Measurements from ENCODE around the gene GALNT18. TPM values are rescaled to one million over a fixed set of nuclear protein-coding genes. Genes with fewer than 3 reads are reported as not detected.
A peak's percentile ranks its signal among the peaks of the same experiment; 100 is the strongest.

Gene GALNT18
- total RNA-seq, 2 experiments from 2014 or later = not detected

DNA sequence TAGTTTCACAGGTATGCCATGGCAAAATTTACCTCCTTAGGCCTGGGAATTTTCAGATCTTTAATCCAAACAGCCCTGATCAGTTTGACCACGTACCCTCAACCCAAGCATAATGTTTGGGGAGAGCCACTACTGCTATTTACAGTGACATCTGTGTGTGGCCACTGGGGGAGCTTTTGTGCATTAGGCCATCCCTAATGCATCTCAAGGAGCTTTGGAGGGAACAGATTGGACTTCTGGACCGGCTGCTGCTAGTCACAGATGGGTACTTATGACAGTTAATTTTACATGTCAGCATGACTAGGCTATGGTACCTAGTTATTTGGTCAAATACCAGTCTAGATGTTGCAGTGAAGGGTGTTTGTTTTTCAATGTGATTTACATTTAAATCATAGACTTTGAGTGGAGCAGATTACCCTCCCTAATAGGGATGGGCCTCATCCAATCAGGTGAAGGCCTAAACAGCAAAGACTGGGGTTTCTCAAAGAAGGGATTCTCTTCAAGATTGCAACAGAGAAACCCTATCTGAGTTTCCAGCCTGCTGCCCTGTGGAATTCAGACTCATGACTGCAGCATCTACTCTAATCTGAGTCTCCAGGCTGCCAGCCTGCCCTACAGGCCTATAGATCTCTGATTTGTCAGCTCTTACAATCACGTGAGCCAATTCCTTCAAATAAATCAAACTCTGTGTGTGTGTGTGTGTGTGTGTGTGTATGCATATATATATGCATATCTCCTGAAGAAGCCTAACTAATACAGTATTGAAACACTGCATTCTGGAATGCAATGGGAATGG is 38.0 kb upstream of the GALNT18 start:
- H3K4me2 ChIP-seq (ENCODE audit: low read length) = no peak overlapping the region
- peak; percentile 2 for DNase-seq (ENCODE audit: low spot score)
- H3K4me1 ChIP-seq (ENCODE audit: insufficient read depth, low read length, poor library complexity, severe bottlenecking) = no peaks in the 10 kb centered on the region
- TF ChIP-seq, protein P1, sequence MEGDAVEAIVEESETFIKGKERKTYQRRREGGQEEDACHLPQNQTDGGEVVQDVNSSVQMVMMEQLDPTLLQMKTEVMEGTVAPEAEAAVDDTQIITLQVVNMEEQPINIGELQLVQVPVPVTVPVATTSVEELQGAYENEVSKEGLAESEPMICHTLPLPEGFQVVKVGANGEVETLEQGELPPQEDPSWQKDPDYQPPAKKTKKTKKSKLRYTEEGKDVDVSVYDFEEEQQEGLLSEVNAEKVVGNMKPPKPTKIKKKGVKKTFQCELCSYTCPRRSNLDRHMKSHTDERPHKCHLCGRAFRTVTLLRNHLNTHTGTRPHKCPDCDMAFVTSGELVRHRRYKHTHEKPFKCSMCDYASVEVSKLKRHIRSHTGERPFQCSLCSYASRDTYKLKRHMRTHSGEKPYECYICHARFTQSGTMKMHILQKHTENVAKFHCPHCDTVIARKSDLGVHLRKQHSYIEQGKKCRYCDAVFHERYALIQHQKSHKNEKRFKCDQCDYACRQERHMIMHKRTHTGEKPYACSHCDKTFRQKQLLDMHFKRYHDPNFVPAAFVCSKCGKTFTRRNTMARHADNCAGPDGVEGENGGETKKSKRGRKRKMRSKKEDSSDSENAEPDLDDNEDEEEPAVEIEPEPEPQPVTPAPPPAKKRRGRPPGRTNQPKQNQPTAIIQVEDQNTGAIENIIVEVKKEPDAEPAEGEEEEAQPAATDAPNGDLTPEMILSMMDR (conservative IDR thresholded peaks at IDR 0.05; ENCODE audit: low read length) = peak; percentile 54
- TF ChIP-seq EZH2phosphoT487 (IDR thresholded peaks at IDR 0.05; ENCODE audit: borderline replicate concordance, low read depth, low read length) = no peak
- no peak overlapping the region for H3K4me3 ChIP-seq (ENCODE audit: low read depth, low read length, poor library complexity, severe bottlenecking)
- BruUV-seq (replicated peaks) = no TSS peak
- H3K9me2 ChIP-seq (ENCODE audit: insufficient read depth, low read length) = no peaks in the 10 kb centered on the region
- H3K36me3 ChIP-seq (ENCODE audit: insufficient read depth, low read length) = no peaks in the 10 kb centered on the region
- H3K27ac ChIP-seq (ENCODE audit: low read depth, low read length, poor library complexity, severe bottlenecking) = no peak overlapping the region
- intact Hi-C loops (cut with micrococcal nuclease; ENCODE audit: unreplicated experiment) = no loop called here
- no peaks in the 10 kb centered on the region for H4K20me1 ChIP-seq (ENCODE audit: insufficient read depth, low read length)
- H2AFZ ChIP-seq (ENCODE audit: low read length) = no peak overlapping the region
- ChIA-PET POLR2A (no interaction called here), CTCF (ENCODE audit: unreplicated experiment) (no interaction called here)
- no peaks in the 10 kb centered on the region for H3K79me2 ChIP-seq (ENCODE audit: insufficient read depth, low read depth, low read length)
- no peaks in the 10 kb centered on the region for H3K9me3 ChIP-seq (ENCODE audit: low read length)

DNA sequence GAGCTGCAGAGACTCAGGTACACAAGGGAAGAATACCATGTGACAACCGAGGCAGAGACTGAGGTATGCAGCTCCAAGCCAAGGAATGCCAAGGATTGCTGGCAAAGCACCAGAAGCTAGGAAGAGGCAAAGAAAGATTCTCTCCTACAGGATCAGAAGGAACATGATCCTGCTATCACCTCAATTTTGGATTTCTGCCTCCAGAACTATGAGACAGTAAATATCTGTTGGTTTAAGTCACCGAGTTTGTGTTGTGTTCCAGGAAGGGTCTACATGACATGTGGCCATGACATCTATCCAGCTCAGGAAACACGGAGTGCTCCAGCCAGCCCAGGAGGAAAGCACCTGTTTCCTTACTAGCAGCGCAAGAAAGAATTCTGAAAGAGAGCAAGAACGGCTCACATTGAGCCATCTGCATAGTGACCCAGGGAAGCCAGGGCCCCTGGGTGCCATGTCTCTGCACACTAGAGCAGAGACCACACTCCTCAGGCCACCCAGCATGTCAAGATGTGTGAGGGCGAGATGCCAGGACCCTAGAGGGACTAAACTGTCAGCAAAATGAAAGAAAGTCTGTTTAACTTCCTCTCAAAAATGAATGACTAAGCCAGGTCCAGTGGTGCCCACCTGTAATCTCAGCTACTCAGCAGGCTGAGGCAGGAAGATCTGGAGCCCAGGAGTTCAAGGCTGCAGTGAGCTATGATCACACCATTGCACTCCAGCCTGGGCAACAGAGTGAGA is 35.6 kb upstream of the GALNT18 start:
- Histone ChIP-seq H3K79me2 (ENCODE audit: insufficient read depth, low read depth, low read length) (no peaks in the 10 kb centered on the region), H3K4me1 (ENCODE audit: insufficient read depth, low read length, poor library complexity, severe bottlenecking) (no peaks in the 10 kb centered on the region), H3K4me2 (ENCODE audit: low read length) (no peak overlapping the region), H4K20me1 (ENCODE audit: insufficient read depth, low read length) (no peaks in the 10 kb centered on the region), H2AFZ (ENCODE audit: low read length) (no peak overlapping the region), H3K36me3 (ENCODE audit: insufficient read depth, low read length) (no peaks in the 10 kb centered on the region), H3K27ac (ENCODE audit: low read depth, low read length, poor library complexity, severe bottlenecking) (no peak overlapping the region), H3K9me3 (ENCODE audit: low read length) (no peaks in the 10 kb centered on the region), H3K9me2 (ENCODE audit: insufficient read depth, low read length) (no peaks in the 10 kb centered on the region), H3K4me3 (ENCODE audit: low read depth, low read length, poor library complexity, severe bottlenecking) (no peak overlapping the region)
- no TSS peak for BruUV-seq (replicated peaks)
- POLR2A ChIA-PET = no interaction called here
- CTCF ChIA-PET (ENCODE audit: unreplicated experiment) = no interaction called here
- TF ChIP-seq EZH2phosphoT487 (IDR thresholded peaks at IDR 0.05; ENCODE audit: borderline replicate concordance, low read depth, low read length) = no peak
- TF ChIP-seq, protein P1 (conservative IDR thresholded peaks at IDR 0.05; ENCODE audit: low read length) = no peak
- no peak for DNase-seq (ENCODE audit: low spot score)
- intact Hi-C loops (cut with micrococcal nuclease; ENCODE audit: unreplicated experiment) = no loop called here

DNA sequence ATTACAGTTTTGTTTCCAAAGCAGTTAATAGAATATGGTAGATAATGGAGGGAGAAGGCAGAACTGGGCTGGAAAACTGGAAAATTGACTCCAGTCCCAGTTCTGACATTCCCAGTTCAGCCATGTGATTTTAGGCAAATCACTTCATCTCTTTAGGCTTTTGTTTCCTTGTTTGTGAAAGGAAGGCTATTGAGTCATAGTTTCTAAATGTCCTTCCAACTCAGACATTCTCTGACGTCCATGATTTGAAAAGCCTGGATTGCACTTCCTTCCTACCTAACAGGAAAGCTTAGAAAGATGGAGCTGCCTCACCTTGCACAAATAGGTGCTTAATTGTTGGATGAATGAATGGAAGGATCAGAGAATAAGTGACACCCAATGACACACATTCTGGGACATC is 19.8 kb upstream of the GALNT18 start:
- no peaks in the 10 kb centered on the region for H3K9me2 ChIP-seq (ENCODE audit: insufficient read depth, low read length)
- no peaks in the 10 kb centered on the region for H3K4me1 ChIP-seq (ENCODE audit: insufficient read depth, low read length, poor library complexity, severe bottlenecking)
- POLR2A ChIA-PET = no interaction called here
- no peak for DNase-seq (ENCODE audit: low spot score)
- no peak overlapping the region for H3K4me2 ChIP-seq (ENCODE audit: low read length)
- no peaks in the 10 kb centered on the region for H4K20me1 ChIP-seq (ENCODE audit: insufficient read depth, low read length)
- CTCF ChIA-PET (ENCODE audit: unreplicated experiment) = no interaction called here
- TF ChIP-seq EZH2phosphoT487 (IDR thresholded peaks at IDR 0.05; ENCODE audit: borderline replicate concordance, low read depth, low read length) = no peak
- TF ChIP-seq, protein P1 (conservative IDR thresholded peaks at IDR 0.05; ENCODE audit: low read length) = no peak
- H3K4me3 ChIP-seq (ENCODE audit: low read depth, low read length, poor library complexity, severe bottlenecking) = no peak overlapping the region
- H2AFZ ChIP-seq (ENCODE audit: low read length) = no peak overlapping the region
- H3K36me3 ChIP-seq (ENCODE audit: insufficient read depth, low read length) = no peaks in the 10 kb centered on the region
- H3K9me3 ChIP-seq (ENCODE audit: low read length) = no peaks in the 10 kb centered on the region
- no peaks in the 10 kb centered on the region for H3K79me2 ChIP-seq (ENCODE audit: insufficient read depth, low read depth, low read length)
- H3K27ac ChIP-seq (ENCODE audit: low read depth, low read length, poor library complexity, severe bottlenecking) = no peak overlapping the region
- intact Hi-C loops (cut with micrococcal nuclease; ENCODE audit: unreplicated experiment) = no loop called here
- BruUV-seq (replicated peaks) = no TSS peak

Measured in OCI-LY7 (cell line).